IMR-90 (cell line): Measurements from ENCODE around the gene CCSER2.

Experiments
- BHLHE40 ChIP-seq: fragments of 150-350 bp; IDR thresholded peaks from 2 replicates; pipeline ENCODE4 v1.6.1; 2016; ENCODE audit warnings: mild to moderate bottlenecking, low read depth, low read length
- MAFK ChIP-seq: IDR thresholded peaks from 2 replicates; pipeline ENCODE4 v1.6.1; 2012; ENCODE audit warnings: low read depth, low read length, improper control_type of control experiment
- MAZ ChIP-seq: IDR thresholded peaks from 2 replicates; pipeline ENCODE4 v1.6.1; 2012; ENCODE audit warnings: low read depth, mild to moderate bottlenecking, low read length, improper control_type of control experiment, moderate library complexity, borderline replicate concordance
- MXI1 ChIP-seq: IDR thresholded peaks from 2 replicates; pipeline ENCODE4 v1.6.1; 2012; ENCODE audit warnings: low read depth, mild to moderate bottlenecking, low read length, moderate library complexity, borderline replicate concordance
- POLR2A ChIP-seq: IDR thresholded peaks from 2 replicates; pipeline ENCODE4 v1.6.1; 2012; ENCODE audit warnings: mild to moderate bottlenecking, low read depth, low read length
- RCOR1 ChIP-seq: IDR thresholded peaks from 2 replicates; pipeline ENCODE4 v1.6.1; 2012; ENCODE audit warnings: mild to moderate bottlenecking, low read length, improper control_type of control experiment; ENCODE audit not compliant: insufficient replicate concordance
- SMC3 ChIP-seq: fragments of 150-350 bp; IDR thresholded peaks from 2 replicates; pipeline ENCODE4 v1.6.1; 2016; ENCODE audit warnings: low read depth, mild to moderate bottlenecking, antibody characterized with exemption, low read length, moderate library complexity
- TF ChIP-seq, protein P1 (sequence below): conservative IDR thresholded peaks from 2 replicates; pipeline ENCODE4 v1.5.1; 2012; ENCODE audit warnings: mild to moderate bottlenecking, low read depth, low read length, improper control_type of control experiment
- TF ChIP-seq, protein P2 (sequence below): fragments of 150-350 bp; IDR thresholded peaks from 2 replicates; pipeline ENCODE4 v1.6.1; 2017; ENCODE audit warnings: mild to moderate bottlenecking, antibody characterized with exemption, low read length, low read depth

DNA sequence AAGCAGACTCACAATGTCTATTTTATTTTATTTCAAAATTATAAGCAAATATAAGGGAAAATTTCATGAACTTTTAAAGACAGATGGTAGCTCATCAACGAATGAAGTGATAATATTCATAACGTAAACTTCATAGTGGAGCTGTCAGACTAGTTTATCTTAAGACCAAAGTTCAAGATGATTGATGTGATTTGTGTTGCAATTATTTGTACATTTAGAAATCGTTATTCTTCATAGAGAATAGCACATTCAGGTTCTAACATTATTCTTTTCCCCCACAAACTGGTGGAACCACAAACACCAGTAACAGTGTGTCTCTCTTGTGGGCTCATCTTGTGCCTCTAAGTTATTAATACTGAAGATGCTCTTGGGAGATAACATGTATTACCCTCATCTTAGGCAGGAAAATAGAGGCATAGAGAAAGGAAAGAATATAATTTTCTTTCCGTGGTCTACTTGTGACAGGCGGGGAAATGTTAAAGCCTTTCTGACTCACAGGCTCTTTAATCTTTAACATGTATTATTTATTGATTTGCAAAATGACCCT, 37.0 kb downstream of the CCSER2 start:
- TF ChIP-seq BHLHE40 (no peak), POLR2A (no peak), RCOR1 (no peak), MXI1 (no peak), SMC3 (no peak), MAZ (no peak), MAFK (no peak)
- TF ChIP-seq, protein P1, sequence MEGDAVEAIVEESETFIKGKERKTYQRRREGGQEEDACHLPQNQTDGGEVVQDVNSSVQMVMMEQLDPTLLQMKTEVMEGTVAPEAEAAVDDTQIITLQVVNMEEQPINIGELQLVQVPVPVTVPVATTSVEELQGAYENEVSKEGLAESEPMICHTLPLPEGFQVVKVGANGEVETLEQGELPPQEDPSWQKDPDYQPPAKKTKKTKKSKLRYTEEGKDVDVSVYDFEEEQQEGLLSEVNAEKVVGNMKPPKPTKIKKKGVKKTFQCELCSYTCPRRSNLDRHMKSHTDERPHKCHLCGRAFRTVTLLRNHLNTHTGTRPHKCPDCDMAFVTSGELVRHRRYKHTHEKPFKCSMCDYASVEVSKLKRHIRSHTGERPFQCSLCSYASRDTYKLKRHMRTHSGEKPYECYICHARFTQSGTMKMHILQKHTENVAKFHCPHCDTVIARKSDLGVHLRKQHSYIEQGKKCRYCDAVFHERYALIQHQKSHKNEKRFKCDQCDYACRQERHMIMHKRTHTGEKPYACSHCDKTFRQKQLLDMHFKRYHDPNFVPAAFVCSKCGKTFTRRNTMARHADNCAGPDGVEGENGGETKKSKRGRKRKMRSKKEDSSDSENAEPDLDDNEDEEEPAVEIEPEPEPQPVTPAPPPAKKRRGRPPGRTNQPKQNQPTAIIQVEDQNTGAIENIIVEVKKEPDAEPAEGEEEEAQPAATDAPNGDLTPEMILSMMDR, result no peak
- TF ChIP-seq, protein P2, sequence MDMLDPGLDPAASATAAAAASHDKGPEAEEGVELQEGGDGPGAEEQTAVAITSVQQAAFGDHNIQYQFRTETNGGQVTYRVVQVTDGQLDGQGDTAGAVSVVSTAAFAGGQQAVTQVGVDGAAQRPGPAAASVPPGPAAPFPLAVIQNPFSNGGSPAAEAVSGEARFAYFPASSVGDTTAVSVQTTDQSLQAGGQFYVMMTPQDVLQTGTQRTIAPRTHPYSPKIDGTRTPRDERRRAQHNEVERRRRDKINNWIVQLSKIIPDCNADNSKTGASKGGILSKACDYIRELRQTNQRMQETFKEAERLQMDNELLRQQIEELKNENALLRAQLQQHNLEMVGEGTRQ, result no peak
